Panc1 (cell line): Measurements from ENCODE around the gene DGAT2. TPM values are rescaled to one million over a fixed set of nuclear protein-coding genes. Genes with fewer than 3 reads are reported as not detected.

ENCODE experiments used
- ATAC-seq: fragments of 200-7000 bp; cut with Tn5 transposase; 2 replicates; pipeline ENCODE4 v1.9.1; 2020; ENCODE audit warnings: mild to moderate bottlenecking, moderate library complexity
- Bru-seq: library from RNA; stranded (reverse); fragments of 400-500 nt; gene quantifications from one replicate; lab custom pipeline; 2021; lab: Mats Ljungman, UMichigan
- BruChase-seq, 2 experiments: library from RNA; stranded (reverse); fragments of 400-500 nt; gene quantifications; one replicate each; lab custom pipeline; 2021; lab: Mats Ljungman, UMichigan
- BruUV-seq: library from RNA; stranded (reverse); fragments of 400-500 nt; replicated peaks from 2 replicates; lab custom pipeline; 2021; lab: Mats Ljungman, UMichigan
- CTCF ChIA-PET: fragments of 300-600 bp; sonication (Branson Sonifier 250); formaldehyde crosslinking; loops from one replicate; lab custom pipeline; 2022; ENCODE audit warnings: antibody characterized with exemption; lab: Charles Lee
- POLR2A ChIA-PET: fragments of 300-600 bp; sonication (Branson Sonifier 250); formaldehyde crosslinking; loops from one replicate; lab custom pipeline; 2022; ENCODE audit warnings: antibody characterized with exemption; lab: Charles Lee
- DNase-seq: peaks from one replicate; pipeline ENCODE4 v3.0.0-alpha.2; 2010; ENCODE audit warnings: low read depth, low spot score
- H3K27ac ChIP-seq: 2 replicates; pipeline ENCODE4 v1.5.1; 2011; ENCODE audit warnings: mild to moderate bottlenecking, low read length, inconsistent platforms
- H3K27me3 ChIP-seq: fragments of 200-500 bp; sonication (Bioruptor generic); 2 replicates; pipeline ENCODE4 v1.6.0; 2014; ENCODE audit warnings: low read length, inconsistent platforms; ENCODE audit not compliant: control insufficient read depth, insufficient read depth
- H3K36me3 ChIP-seq: fragments of 200-500 bp; sonication (Bioruptor generic); 2 replicates; pipeline ENCODE4 v1.5.1; 2014; ENCODE audit warnings: inconsistent platforms, mild to moderate bottlenecking, low read length, moderate library complexity; ENCODE audit not compliant: control insufficient read depth, insufficient read depth
- H3K4me1 ChIP-seq: 2 replicates; pipeline ENCODE4 v1.5.1; 2011; ENCODE audit warnings: inconsistent platforms, mild to moderate bottlenecking, low read length, moderate library complexity; ENCODE audit not compliant: control insufficient read depth, insufficient read depth
- H3K4me3 ChIP-seq, 2 experiments: 2 replicates each; pipeline ENCODE4 v1.5.1; 2011 to 2012; ENCODE audit warnings: low read depth in 2 of 2, low read length in 2 of 2, mild to moderate bottlenecking in 2 of 2, inconsistent platforms in 1 of 2, moderate library complexity in 1 of 2
- H3K9me3 ChIP-seq: fragments of 200-500 bp; sonication (Bioruptor generic); 2 replicates; pipeline ENCODE4 v1.5.1; 2014; ENCODE audit warnings: low read depth, mild to moderate bottlenecking, inconsistent platforms, low read length, moderate library complexity; ENCODE audit not compliant: control insufficient read depth, insufficient read depth
- POLR2AphosphoS5 ChIP-seq: IDR thresholded peaks from 2 replicates; pipeline ENCODE4 v1.6.1; 2012; ENCODE audit warnings: mild to moderate bottlenecking, low read depth, low read length, moderate library complexity
- REST ChIP-seq, 2 experiments: IDR thresholded peaks; 2 replicates each; pipeline ENCODE4 v1.6.1; 2011 to 2012; ENCODE audit warnings: low read depth in 2 of 2, control low read depth in 1 of 2, low read length in 1 of 2, mild to moderate bottlenecking in 1 of 2, moderate library complexity in 1 of 2; ENCODE audit not compliant: insufficient read depth in 1 of 2
- SIN3A ChIP-seq: IDR thresholded peaks from 2 replicates; pipeline ENCODE4 v1.6.1; 2012; ENCODE audit warnings: low read depth, mild to moderate bottlenecking, low read length, moderate library complexity, borderline replicate concordance; ENCODE audit not compliant: insufficient read depth
- TCF7L2 ChIP-seq: IDR thresholded peaks from 2 replicates; pipeline ENCODE4 v1.6.1; 2011; ENCODE audit warnings: mild to moderate bottlenecking, low read depth, low read length, inconsistent platforms
- in situ Hi-C: cut with HindIII; loops from 2 replicates; pipeline ENCODE4 v1.10.0; 2016; ENCODE audit warnings: low sequenced_read_pairs, low pct_unique_long_range_greater_than_20kb
- intact Hi-C: fragments of 100-400 bp; cut with micrococcal nuclease; formaldehyde crosslinking; loops from one replicate; pipeline ENCODE4 v1.10.0; 2022; ENCODE audit not compliant: unreplicated experiment
- long read RNA-seq: library from polyadenylated mRNA; unstranded; transcript quantifications from one replicate; pipeline ENCODE4 v2.0.0, GENCODE V29; 2021; ENCODE audit not compliant: unreplicated experiment
- polyA plus RNA-seq: library from polyadenylated mRNA; unstranded; fragments of >200 nt; gene quantifications from one replicate; pipeline ENCODE4 v1.2.1, GENCODE V29; 2012; ENCODE audit warnings: missing spikeins; ENCODE audit not compliant: insufficient read length
- total RNA-seq: library from RNA; stranded (reverse); gene quantifications from one replicate; pipeline ENCODE4 v1.2.1, GENCODE V29; 2021; ENCODE audit not compliant: unreplicated experiment

Gene DGAT2
- total RNA-seq (19.2 TPM), Bru-seq, nascent RNA (percentile 47 among the genes with signal in this experiment), BruChase-seq, experiment 1, labeled RNA remaining after a 2-hour chase (percentile 45 among the genes with signal in this experiment), BruChase-seq, experiment 2, labeled RNA remaining after a 6-hour chase (percentile 52 among the genes with signal in this experiment)
- 23.1 TPM for polyA plus RNA-seq
- long read RNA-seq, transcript DGAT2-205 (3 exons, 2,678 nt) = minor isoform, 6 of 54 reads
- long read RNA-seq, transcript DGAT2-201 (8 exons, 2,453 nt) = major isoform, 38 of 54 reads
- long read RNA-seq, partial matches to known transcripts = 7 of 54 reads
- long read RNA-seq, other reads (novel, unspliced or antisense) = 3 of 54 reads

GRCh38 chr11:75768112-75768908 lies at the start of gene DGAT2:
Gene DGAT2, plus strand, starts transcription at chr11:75768778. Its CDS starts 214 bp downstream, at chr11:75768992.
- H3K27ac ChIP-seq = peak within 1 kb of the TSS; percentile 72
- BruUV-seq = no TSS peak
- TF ChIP-seq REST (IDR thresholded peaks at IDR 0.05; ENCODE audit: insufficient read depth in 1 of 2, low read depth in 2 of 2, low read length in 1 of 2) (no peak), POLR2AphosphoS5 (peak; percentile 46; the same call in 1 of the 2 replicates), TCF7L2 (peak; percentile 76; the same call in 1 of the 2 replicates), SIN3A (peak; percentile 75; the same call in 1 of the 2 replicates)
- DNase-seq = peak; percentile 32
- H3K4me1 ChIP-seq = peaks cover 11% of the 10 kb centered on the region; the same call in 1 of the 2 replicates
- peak; percentile 93 for ATAC-seq
- no peaks in the 10 kb centered on the region for H3K36me3 ChIP-seq
- CTCF ChIA-PET = no interaction called here
- POLR2A ChIA-PET = no interaction called here
- peak within 1 kb of the TSS; percentile 61 to 77 for H3K4me3 ChIP-seq
- intact Hi-C loops = no loop called here
- no peaks in the 10 kb centered on the region for H3K9me3 ChIP-seq
- in situ Hi-C loops = no loop called here
- H3K27me3 ChIP-seq = no peaks in the 10 kb centered on the region

- Histone ChIP-seq H3K4me3 (no peak overlapping the region), H3K9me3 (no peaks in the 10 kb centered on the region), H3K27me3 (no peaks in the 10 kb centered on the region), H3K36me3 (no peaks in the 10 kb centered on the region), H3K4me1 (no peaks in the 10 kb centered on the region), H3K27ac (no peak overlapping the region)
- TF ChIP-seq TCF7L2 (no peak), POLR2AphosphoS5 (no peak), REST (IDR thresholded peaks at IDR 0.05; ENCODE audit: insufficient read depth in 1 of 2, low read depth in 2 of 2, low read length in 1 of 2) (no peak)
- no peak for DNase-seq
- intact Hi-C loops (loop anchor here (5.0 kb wide), 1 partner anchor 148 kb away; no protein-coding TSS in a partner anchor), in situ Hi-C loops (no loop called here)
- BruUV-seq = no TSS peak
- CTCF ChIA-PET = no interaction called here
- POLR2A ChIA-PET = interaction anchor here (0.5 kb wide), 1 partner anchor 119 kb away, joined by 3 read pairs; no protein-coding TSS in a partner anchor
- ATAC-seq = no peak
Observed at GRCh38 chr11:75719340-75720239, 49.0 kb upstream of the DGAT2 start.
